ENCODE data around the gene MARCHF10.

Gene MARCHF10

DNA sequence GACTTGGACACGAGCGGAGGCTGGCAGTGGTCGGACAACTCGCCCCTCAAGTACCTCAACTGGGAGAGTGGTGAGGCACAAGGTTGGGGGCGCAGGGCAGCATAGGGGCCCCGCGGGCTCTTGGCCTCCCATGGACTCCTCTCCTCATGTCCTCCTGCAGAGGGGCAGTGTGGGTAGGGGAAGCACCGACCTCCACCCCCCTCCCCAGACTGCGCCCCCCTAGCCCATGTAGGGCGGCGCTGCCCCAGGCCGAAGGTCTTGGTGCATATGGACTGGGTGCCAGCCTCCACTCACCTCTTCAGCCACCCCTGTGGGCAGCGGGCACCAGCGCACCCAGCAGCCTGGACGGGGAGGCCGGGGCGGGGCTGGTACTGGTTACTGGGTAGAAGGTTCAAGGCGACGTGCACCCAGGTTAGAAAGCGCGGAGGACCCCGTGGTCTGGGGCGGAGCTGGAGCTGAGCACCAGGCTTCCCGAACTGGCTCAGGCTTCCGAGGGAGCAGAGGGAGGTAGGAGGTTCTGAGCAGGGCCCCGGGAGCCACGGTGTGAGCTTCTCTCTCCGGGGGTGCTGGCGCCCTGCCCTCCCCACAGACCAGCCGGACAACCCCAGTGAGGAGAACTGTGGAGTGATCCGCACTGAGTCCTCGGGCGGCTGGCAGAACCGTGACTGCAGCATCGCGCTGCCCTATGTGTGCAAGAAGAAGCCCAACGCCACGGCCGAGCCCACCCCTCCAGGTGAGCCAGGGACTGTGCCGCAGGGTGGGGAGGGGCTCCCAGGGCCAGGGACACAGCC is 141.1 kb downstream of the MARCHF10 start:
- Histone ChIP-seq H3K4me3 (ENCODE audit: low read depth, low read length) (no peak overlapping the region), H3K4me1 (peaks cover under 1% of the 10 kb centered on the region), H3K27ac (no peak overlapping the region), H2AFZ (no peak overlapping the region), H3K9ac (no peak overlapping the region), H3K36me3 (ENCODE audit: control insufficient read depth, insufficient read depth, low read length) (no peaks in the 10 kb centered on the region), H3K9me3 (ENCODE audit: control insufficient read depth, low read length) (no peaks in the 10 kb centered on the region), H3K27me3 (ENCODE audit: control insufficient read depth, insufficient read depth, low read length) (no peaks in the 10 kb centered on the region), H3K4me2 (ENCODE audit: low read length) (no peak overlapping the region), H3K79me2 (no peaks in the 10 kb centered on the region)
- no peak for TF ChIP-seq CTCF (IDR thresholded peaks at IDR 0.05)

GRCh38 chr17:62666061-62666800 is 141.9 kb downstream of the MARCHF10 start:
- no peaks in the 10 kb centered on the region for H3K9me3 ChIP-seq (ENCODE audit: control insufficient read depth, low read length)
- H3K79me2 ChIP-seq = no peaks in the 10 kb centered on the region
- no peak overlapping the region for H3K4me3 ChIP-seq (ENCODE audit: low read depth, low read length)
- H3K4me1 ChIP-seq = no peaks in the 10 kb centered on the region
- H3K27ac ChIP-seq = no peak overlapping the region
- H2AFZ ChIP-seq = no peak overlapping the region
- H3K36me3 ChIP-seq (ENCODE audit: control insufficient read depth, insufficient read depth, low read length) = no peaks in the 10 kb centered on the region
- H3K27me3 ChIP-seq (ENCODE audit: control insufficient read depth, insufficient read depth, low read length) = no peaks in the 10 kb centered on the region
- no peak for TF ChIP-seq CTCF (IDR thresholded peaks at IDR 0.05)
- H3K9ac ChIP-seq = no peak overlapping the region
- H3K4me2 ChIP-seq (ENCODE audit: low read length) = no peak overlapping the region

DNA sequence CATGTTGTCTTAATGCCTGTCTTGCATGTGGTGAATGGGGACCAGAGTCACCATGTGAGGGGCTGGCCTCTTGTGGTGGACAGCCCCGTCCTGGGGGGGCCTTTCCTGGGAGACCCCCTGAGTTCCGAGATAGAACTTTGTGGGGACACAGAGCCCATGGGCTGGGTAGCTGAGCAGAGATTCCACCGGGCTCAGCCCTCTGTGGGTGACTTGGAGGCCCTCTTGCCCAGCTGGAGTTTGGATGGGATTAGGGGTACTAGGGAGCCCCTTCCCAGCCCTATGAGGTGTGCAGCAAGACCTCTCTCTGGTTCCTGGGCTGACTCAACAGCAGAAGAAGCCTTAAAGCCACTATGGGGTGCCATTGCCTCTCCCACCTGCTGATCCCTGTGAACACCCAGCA is 142.5 kb downstream of the MARCHF10 start:
- no peak for TF ChIP-seq CTCF (IDR thresholded peaks at IDR 0.05)
- no peaks in the 10 kb centered on the region for H3K9me3 ChIP-seq (ENCODE audit: control insufficient read depth, low read length)

DNA sequence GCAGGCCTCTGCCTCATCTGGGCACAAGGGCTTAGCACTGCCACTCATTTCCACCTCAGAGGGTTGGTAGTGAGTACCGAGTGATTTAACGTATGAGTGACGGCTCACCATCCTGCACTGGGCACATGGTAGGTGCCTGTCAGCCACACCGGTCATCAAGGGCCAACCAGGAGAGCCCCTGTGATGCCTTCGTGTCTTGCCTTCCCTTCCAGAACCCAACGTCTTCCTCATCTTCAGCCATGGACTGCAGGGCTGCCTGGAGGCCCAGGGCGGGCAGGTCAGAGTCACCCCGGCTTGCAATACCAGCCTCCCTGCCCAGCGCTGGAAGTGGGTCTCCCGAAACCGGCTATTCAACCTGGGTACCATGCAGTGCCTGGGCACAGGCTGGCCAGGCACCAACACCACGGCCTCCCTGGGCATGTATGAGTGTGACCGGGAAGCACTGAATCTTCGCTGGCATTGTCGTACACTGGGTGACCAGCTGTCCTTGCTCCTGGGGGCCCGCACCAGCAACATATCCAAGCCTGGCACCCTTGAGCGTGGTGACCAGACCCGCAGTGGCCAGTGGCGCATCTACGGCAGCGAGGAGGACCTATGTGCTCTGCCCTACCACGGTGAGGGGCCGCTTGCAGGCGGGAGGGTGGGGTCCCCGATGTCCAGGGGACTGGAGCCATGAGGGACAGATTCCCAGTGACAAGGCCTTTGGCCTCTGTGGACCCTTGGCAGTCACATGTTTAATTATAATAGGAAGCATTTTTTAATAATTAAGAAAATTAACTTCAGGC is 143.6 kb downstream of the MARCHF10 start:
- Histone ChIP-seq H3K9ac (no peak overlapping the region), H3K9me3 (ENCODE audit: control insufficient read depth, low read length) (no peaks in the 10 kb centered on the region), H3K27ac (no peak overlapping the region), H3K79me2 (no peaks in the 10 kb centered on the region), H3K4me1 (no peaks in the 10 kb centered on the region), H3K36me3 (ENCODE audit: control insufficient read depth, insufficient read depth, low read length) (no peaks in the 10 kb centered on the region), H3K27me3 (ENCODE audit: control insufficient read depth, insufficient read depth, low read length) (no peaks in the 10 kb centered on the region), H2AFZ (no peak overlapping the region), H3K4me3 (ENCODE audit: low read depth, low read length) (no peak overlapping the region), H3K4me2 (ENCODE audit: low read length) (no peak overlapping the region)
- no peak for TF ChIP-seq CTCF (IDR thresholded peaks at IDR 0.05)

More for the DNA sequence above, 142.5 kb downstream of the MARCHF10 start:
- Histone ChIP-seq H3K36me3 (ENCODE audit: control insufficient read depth, insufficient read depth, low read length) (no peaks in the 10 kb centered on the region), H2AFZ (no peak overlapping the region), H3K4me1 (no peaks in the 10 kb centered on the region), H3K79me2 (no peaks in the 10 kb centered on the region), H3K9ac (no peak overlapping the region), H3K4me2 (ENCODE audit: low read length) (no peak overlapping the region), H3K4me3 (ENCODE audit: low read depth, low read length) (no peak overlapping the region), H3K27ac (no peak overlapping the region), H3K27me3 (ENCODE audit: control insufficient read depth, insufficient read depth, low read length) (no peaks in the 10 kb centered on the region)
